Measurements from ENCODE around the gene ZXDC. TPM values are rescaled to one million over a fixed set of nuclear protein-coding genes. Genes with fewer than 3 reads are reported as not detected.

Gene ZXDC
- total RNA-seq, 1 donor from 2014 or later, result 40.7 TPM

GRCh38 chr3:126510308-126510910, 34.7 kb upstream of the ZXDC start:
- no peak for DNase-seq

- DNase-seq, result no peak
Measured at GRCh38 chr3:126509597-126510307, 34.1 kb upstream of the ZXDC start.

GRCh38 chr3:126508564-126508964, 32.9 kb upstream of the ZXDC start:
- no peak for DNase-seq

- DNase-seq, result no peak
Measured at GRCh38 chr3:126507886-126508285, 32.2 kb upstream of the ZXDC start.

- DNase-seq, result no peak
Measured at GRCh38 chr3:126503701-126504100, 28.0 kb upstream of the ZXDC start.

GRCh38 chr3:126502656-126503055, 27.0 kb upstream of the ZXDC start:
- no peak for DNase-seq

- no peak for DNase-seq
Measured at GRCh38 chr3:126501736-126502135, 26.0 kb upstream of the ZXDC start.

- no peak for DNase-seq
Measured at GRCh38 chr3:126501054-126501453, 25.4 kb upstream of the ZXDC start.

GRCh38 chr3:126500016-126500415, 24.3 kb upstream of the ZXDC start:
- DNase-seq, result no peak

GRCh38 chr3:126499401-126499800, 23.7 kb upstream of the ZXDC start:
- no peak for DNase-seq

GRCh38 chr3:126498929-126499328, 23.2 kb upstream of the ZXDC start:
- no peak for DNase-seq

GRCh38 chr3:126498461-126498860, 22.8 kb upstream of the ZXDC start:
- no peak for DNase-seq

GRCh38 chr3:126497956-126498355, 22.3 kb upstream of the ZXDC start:
- no peak for DNase-seq

GRCh38 chr3:126496894-126497850, 21.5 kb upstream of the ZXDC start:
- no peak for DNase-seq

- DNase-seq, result no peak
Measured at GRCh38 chr3:126495786-126496185, 20.1 kb upstream of the ZXDC start.

GRCh38 chr3:126494970-126495230, 19.2 kb upstream of the ZXDC start:
- DNase-seq, result no peak

- peak; percentile 48 for DNase-seq
Measured at GRCh38 chr3:126494204-126494969, 18.7 kb upstream of the ZXDC start.

GRCh38 chr3:126493739-126494138, 18.0 kb upstream of the ZXDC start:
- DNase-seq, result no peak

- no peak for DNase-seq
Measured at GRCh38 chr3:126493051-126493450, 17.4 kb upstream of the ZXDC start.

- no peak for DNase-seq
Measured at GRCh38 chr3:126491221-126492013, 15.7 kb upstream of the ZXDC start.

GRCh38 chr3:126490619-126491018, 14.9 kb upstream of the ZXDC start:
- no peak for DNase-seq

Measured in occipital lobe (tissue), 2 donors.